HEK293 (cell line): ENCODE measurements around the gene HMHB1.

Experiments
- CTCF ChIA-PET: fragments of 350-600 bp; formaldehyde crosslinking; extraction: SDS; loops from one replicate; lab custom pipeline; 2021; ENCODE audit warnings: antibody characterized with exemption; lab: Yijun Ruan, JAX
- POLR2A ChIA-PET: fragments of 300-600 bp; formaldehyde crosslinking; extraction: SDS; loops from one replicate; lab custom pipeline; 2020; ENCODE audit warnings: antibody characterized with exemption, inconsistent platforms; lab: Yijun Ruan, JAX
- H3K27ac ChIP-seq: fragments of 200-500 bp; sonication (Bioruptor generic); 2 replicates; pipeline ENCODE4 v1.5.1; 2014; ENCODE audit warnings: low read depth, low read length, control low read depth, inconsistent platforms; ENCODE audit errors: extremely low read depth
- H3K36me3 ChIP-seq, 2 experiments: fragments of 200-500 bp in 1 of 2; sonication (Bioruptor generic) in 1 of 2; 1 replicate in 1 of 2; 2 replicates in 1 of 2; pipeline ENCODE4 v1.5.1; 2014 to 2017; ENCODE audit warnings: inconsistent platforms in 2 of 2, low read length in 2 of 2; ENCODE audit not compliant: control insufficient read depth in 2 of 2, insufficient read depth in 1 of 2
- H3K4me1 ChIP-seq: fragments of 200-500 bp; sonication (Bioruptor generic); 2 replicates; pipeline ENCODE4 v1.5.1; 2014; ENCODE audit warnings: mild to moderate bottlenecking, low read length, inconsistent platforms; ENCODE audit not compliant: control insufficient read depth, insufficient read depth
- H3K4me3 ChIP-seq: 2 replicates; pipeline ENCODE4 v1.5.1; 2011; ENCODE audit warnings: low read depth, mild to moderate bottlenecking, control low read depth, low read length, moderate library complexity
- H3K9me3 ChIP-seq: fragments of 200-500 bp; sonication (Bioruptor generic); 2 replicates; pipeline ENCODE4 v1.5.1; 2014; ENCODE audit warnings: low read depth, low read length, inconsistent platforms; ENCODE audit not compliant: control insufficient read depth, insufficient read depth
- HIC1 ChIP-seq: fragments of 450-650 bp; formaldehyde crosslinking; IDR thresholded peaks from 2 replicates; pipeline ENCODE4 v1.5.1; 2016; ENCODE audit warnings: missing biosample characterization, missing genetic modification characterization
- KLF1 ChIP-seq: fragments of 450-650 bp; formaldehyde crosslinking; IDR thresholded peaks from 2 replicates; pipeline ENCODE4 v1.5.1; 2016; ENCODE audit warnings: missing biosample characterization, missing genetic modification characterization
- KLF10 ChIP-seq: fragments of 450-650 bp; IDR thresholded peaks from 2 replicates; pipeline ENCODE4 v1.5.1; 2018; ENCODE audit warnings: missing biosample characterization, mild to moderate bottlenecking, missing genetic modification characterization
- KLF7 ChIP-seq: fragments of 450-650 bp; formaldehyde crosslinking; IDR thresholded peaks from 2 replicates; pipeline ENCODE4 v1.5.1; 2016; ENCODE audit warnings: missing biosample characterization, missing genetic modification characterization, borderline replicate concordance
- PBX3 ChIP-seq: sonication (generic); formaldehyde crosslinking; IDR thresholded peaks from 2 replicates; pipeline ENCODE4 v1.8.1; 2022; ENCODE audit warnings: mild to moderate bottlenecking, moderate library complexity, missing genetic modification reagents
- PRDM4 ChIP-seq: fragments of 450-650 bp; formaldehyde crosslinking; IDR thresholded peaks from 2 replicates; pipeline ENCODE4 v1.5.1; 2017; ENCODE audit warnings: missing biosample characterization, missing genetic modification characterization
- SP7 ChIP-seq: fragments of 450-650 bp; formaldehyde crosslinking; IDR thresholded peaks from 2 replicates; pipeline ENCODE4 v1.5.1; 2016; ENCODE audit warnings: missing biosample characterization, missing genetic modification characterization
- TCF7L2 ChIP-seq: IDR thresholded peaks from 2 replicates; pipeline ENCODE4 v1.6.1; 2011; ENCODE audit warnings: low read depth, mild to moderate bottlenecking, inconsistent platforms, low read length, moderate library complexity, borderline replicate concordance
- ZBTB48 ChIP-seq: fragments of 450-650 bp; formaldehyde crosslinking; IDR thresholded peaks from 2 replicates; pipeline ENCODE4 v1.5.1; 2016; ENCODE audit warnings: missing biosample characterization, missing genetic modification characterization
- ZFHX2 ChIP-seq: fragments of 450-650 bp; formaldehyde crosslinking; conservative IDR thresholded peaks from 2 replicates; pipeline ENCODE4 v1.5.1; 2016; ENCODE audit warnings: missing biosample characterization, missing genetic modification characterization
- ZFP41 ChIP-seq: fragments of 450-650 bp; formaldehyde crosslinking; IDR thresholded peaks from 2 replicates; pipeline ENCODE4 v1.5.1; 2016; ENCODE audit warnings: missing biosample characterization, missing genetic modification characterization, borderline replicate concordance
- ZNF10 ChIP-seq: fragments of 450-650 bp; formaldehyde crosslinking; IDR thresholded peaks from 2 replicates; pipeline ENCODE4 v1.5.1; 2017; ENCODE audit warnings: missing biosample characterization, missing genetic modification characterization
- ZNF16 ChIP-seq: fragments of 450-650 bp; formaldehyde crosslinking; IDR thresholded peaks from 2 replicates; pipeline ENCODE4 v1.5.1; 2016; ENCODE audit warnings: low read depth, missing biosample characterization, missing genetic modification characterization
- ZNF48 ChIP-seq: fragments of 450-650 bp; formaldehyde crosslinking; IDR thresholded peaks from 2 replicates; pipeline ENCODE4 v1.5.1; 2016; ENCODE audit warnings: missing biosample characterization, missing genetic modification characterization
- ZNF610 ChIP-seq: fragments of 450-650 bp; formaldehyde crosslinking; IDR thresholded peaks from 2 replicates; pipeline ENCODE4 v1.5.1; 2016; ENCODE audit warnings: missing biosample characterization, missing genetic modification characterization, borderline replicate concordance
- ZNF621 ChIP-seq: fragments of 450-650 bp; formaldehyde crosslinking; IDR thresholded peaks from 2 replicates; pipeline ENCODE4 v1.5.1; 2017; ENCODE audit warnings: missing biosample characterization, missing genetic modification characterization
- ZNF768 ChIP-seq: fragments of 450-650 bp; formaldehyde crosslinking; IDR thresholded peaks from 2 replicates; pipeline ENCODE4 v1.5.1; 2018; ENCODE audit warnings: missing biosample characterization, mild to moderate bottlenecking, missing genetic modification characterization
- ZNF777 ChIP-seq: fragments of 450-650 bp; formaldehyde crosslinking; IDR thresholded peaks from 2 replicates; pipeline ENCODE4 v1.5.1; 2017; ENCODE audit warnings: missing biosample characterization, missing genetic modification characterization, borderline replicate concordance

The HMHB1 gene

GRCh38 chr5:143791848-143792731, 19.9 kb upstream of the HMHB1 start:
- H3K4me3 ChIP-seq = no peak overlapping the region
- H3K4me1 ChIP-seq = no peaks in the 10 kb centered on the region; the same call in 1 of the 2 replicates
- CTCF ChIA-PET = no interaction called here
- POLR2A ChIA-PET = no interaction called here
- no peak overlapping the region for H3K27ac ChIP-seq
- no peaks in the 10 kb centered on the region for H3K36me3 ChIP-seq
- no peak for TF ChIP-seq PBX3 (CRISPR knock-in tag)
- TF ChIP-seq KLF1 (tag by site-specific recombination) = no peak
- TF ChIP-seq KLF7 (tag by site-specific recombination) = no peak
- no peak for TF ChIP-seq ZNF16 (tag by site-specific recombination)
- no peak for TF ChIP-seq PRDM4
- TF ChIP-seq KLF10 (tag by site-specific recombination) = no peak
- no peak for TF ChIP-seq ZNF777 (tag by site-specific recombination)
- TF ChIP-seq ZNF768 (tag by site-specific recombination) = no peak
- TF ChIP-seq ZBTB48 (tag by site-specific recombination) = no peak
- TF ChIP-seq TCF7L2 = no peak
- no peak for TF ChIP-seq SP7 (tag by site-specific recombination)
- TF ChIP-seq ZNF10 (tag by site-specific recombination) = no peak
- no peak for TF ChIP-seq HIC1
- no peak for TF ChIP-seq ZFP41
- no peak for TF ChIP-seq ZNF610
- no peaks in the 10 kb centered on the region for H3K9me3 ChIP-seq

- POLR2A ChIA-PET = no interaction called here
- no peaks in the 10 kb centered on the region for H3K36me3 ChIP-seq
- TF ChIP-seq ZNF48 (tag by site-specific recombination) (no peak), ZNF621 (no peak), ZFHX2 (tag by site-specific recombination) (no peak)
- TF ChIP-seq, all 188 proteins: peak for 0
- CTCF ChIA-PET = no interaction called here
- H3K27ac ChIP-seq = no peak overlapping the region
- no peaks in the 10 kb centered on the region; the same call in 1 of the 2 replicates for H3K4me1 ChIP-seq
- H3K4me3 ChIP-seq = no peak overlapping the region
- H3K9me3 ChIP-seq = no peaks in the 10 kb centered on the region
Observed at GRCh38 chr5:143793249-143793648, 18.7 kb upstream of the HMHB1 start.
